ENCODE data around the gene GSX1.

DNA sequence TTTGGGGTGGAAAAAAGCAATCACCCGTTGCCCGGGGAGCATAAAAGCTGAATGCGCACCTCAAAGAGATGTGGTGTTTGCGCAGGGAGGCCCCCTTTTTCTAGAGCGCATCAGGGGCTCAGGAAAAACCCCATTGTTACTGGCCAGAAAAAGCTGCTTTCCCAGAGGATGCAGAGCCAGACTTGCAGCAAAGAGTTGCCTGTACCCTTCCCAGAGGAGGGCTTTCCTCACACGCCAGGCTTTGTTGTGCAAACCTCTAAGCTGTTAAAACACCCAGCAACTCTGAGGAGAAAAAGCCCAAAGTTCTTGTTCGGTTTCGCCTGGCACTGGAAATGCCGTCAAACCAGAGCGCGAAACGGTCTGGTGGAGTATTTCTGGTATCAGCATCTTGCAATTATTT, 29.3 kb downstream of the GSX1 start:
- TF ChIP-seq, protein P1, sequence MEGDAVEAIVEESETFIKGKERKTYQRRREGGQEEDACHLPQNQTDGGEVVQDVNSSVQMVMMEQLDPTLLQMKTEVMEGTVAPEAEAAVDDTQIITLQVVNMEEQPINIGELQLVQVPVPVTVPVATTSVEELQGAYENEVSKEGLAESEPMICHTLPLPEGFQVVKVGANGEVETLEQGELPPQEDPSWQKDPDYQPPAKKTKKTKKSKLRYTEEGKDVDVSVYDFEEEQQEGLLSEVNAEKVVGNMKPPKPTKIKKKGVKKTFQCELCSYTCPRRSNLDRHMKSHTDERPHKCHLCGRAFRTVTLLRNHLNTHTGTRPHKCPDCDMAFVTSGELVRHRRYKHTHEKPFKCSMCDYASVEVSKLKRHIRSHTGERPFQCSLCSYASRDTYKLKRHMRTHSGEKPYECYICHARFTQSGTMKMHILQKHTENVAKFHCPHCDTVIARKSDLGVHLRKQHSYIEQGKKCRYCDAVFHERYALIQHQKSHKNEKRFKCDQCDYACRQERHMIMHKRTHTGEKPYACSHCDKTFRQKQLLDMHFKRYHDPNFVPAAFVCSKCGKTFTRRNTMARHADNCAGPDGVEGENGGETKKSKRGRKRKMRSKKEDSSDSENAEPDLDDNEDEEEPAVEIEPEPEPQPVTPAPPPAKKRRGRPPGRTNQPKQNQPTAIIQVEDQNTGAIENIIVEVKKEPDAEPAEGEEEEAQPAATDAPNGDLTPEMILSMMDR (IDR thresholded peaks at IDR 0.05) = no peak
- no peak for TF ChIP-seq POLR2A (IDR thresholded peaks at IDR 0.05)
